Activated B cell treated with CpG ODN at 0.5 μM for 24 hours (primary cell): ENCODE results near the gene CNTN6. TPM values are rescaled to one million over a fixed set of nuclear protein-coding genes. Genes with fewer than 3 reads are reported as not detected.

Source experiments
- ATAC-seq: fragments of 200-7000 bp; cut with Tn5 transposase; one replicate; pipeline ENCODE4 v1.10.0; 2021; ENCODE audit warnings: low read depth, mild to moderate bottlenecking, moderate library complexity
- CTCF ChIA-PET: fragments of 350-600 bp; sonication (Branson Sonifier 250); formaldehyde crosslinking; loops from one replicate; lab custom pipeline; 2021; ENCODE audit warnings: antibody characterized with exemption; lab: Charles Lee
- POLR2A ChIA-PET: fragments of 350-600 bp; sonication (Branson Sonifier 250); formaldehyde crosslinking; loops from one replicate; lab custom pipeline; 2021; ENCODE audit warnings: antibody characterized with exemption; lab: Charles Lee
- DNase-seq: peaks from one replicate; pipeline ENCODE4 v3.0.0; 2022
- H3K27ac Mint-ChIP-seq: one replicate; pipeline ENCODE4 v1.8.0; 2020; ENCODE audit warnings: mixed read lengths
- H3K27me3 Mint-ChIP-seq: one replicate; pipeline ENCODE4 v1.8.0; 2021; ENCODE audit warnings: mixed read lengths
- H3K36me3 Mint-ChIP-seq: one replicate; pipeline ENCODE4 v1.8.0; 2021; ENCODE audit warnings: low read depth, mixed read lengths
- H3K4me1 Mint-ChIP-seq: one replicate; pipeline ENCODE4 v1.8.0; 2021; ENCODE audit warnings: mixed read lengths
- H3K4me3 Mint-ChIP-seq: one replicate; pipeline ENCODE4 v1.8.0; 2020; ENCODE audit warnings: mild to moderate bottlenecking, mixed read lengths
- H3K9me3 Mint-ChIP-seq: one replicate; pipeline ENCODE4 v1.8.0; 2020; ENCODE audit warnings: mixed read lengths
- CTCF ChIP-seq: fragments of 200-600 bp; IDR thresholded peaks from one replicate; pipeline ENCODE4 v1.8.0; 2022; ENCODE audit warnings: antibody characterized with exemption, mild to moderate bottlenecking
- intact Hi-C: fragments of 100-400 bp; cut with micrococcal nuclease; formaldehyde crosslinking; loops from one replicate; pipeline ENCODE4 v1.15.1; 2024
- total RNA-seq: library from RNA; stranded (reverse); gene quantifications from 2 replicates; pipeline ENCODE4 v1.2.3, GENCODE V29; 2022

Gene CNTN6
- total RNA-seq, 1 donor from 2014 or later: not detected

- no peak for TF ChIP-seq CTCF
- no peaks in the 10 kb centered on the region for H3K9me3 Mint-ChIP-seq
- no peak overlapping the region for H3K4me3 Mint-ChIP-seq
- no peaks in the 10 kb centered on the region for H3K27me3 Mint-ChIP-seq
- H3K4me1 Mint-ChIP-seq: no peaks in the 10 kb centered on the region
- CTCF ChIA-PET: no interaction called here
- ATAC-seq: no peak
- POLR2A ChIA-PET: no interaction called here
- intact Hi-C loops: no loop called here
- DNase-seq: no peak
- no peaks in the 10 kb centered on the region for H3K36me3 Mint-ChIP-seq
- H3K27ac Mint-ChIP-seq: no peak overlapping the region
These were observed 330.8 kb downstream of the CNTN6 start for GRCh38 chr3:1423566-1424089.

DNA sequence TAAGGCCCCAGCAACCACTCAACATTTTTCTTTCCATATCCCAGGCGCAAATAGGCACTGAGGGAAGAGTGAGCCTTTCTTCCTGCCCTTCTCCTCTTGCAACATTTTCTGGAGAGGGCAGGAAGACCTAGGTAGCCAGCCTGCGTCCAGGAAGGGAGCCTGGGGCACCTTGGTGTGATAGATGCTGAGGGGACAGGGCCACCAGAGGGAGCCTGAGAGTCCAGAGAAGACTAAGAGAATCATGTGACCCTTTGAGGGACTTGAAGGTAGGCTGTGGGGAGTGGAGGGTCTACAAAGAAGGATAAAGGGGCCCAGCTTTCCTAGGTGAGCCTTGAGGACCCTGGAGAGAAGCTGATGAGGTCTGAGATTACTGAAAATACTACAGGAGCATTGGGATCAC lies 346.6 kb downstream of the CNTN6 start:
- DNase-seq (no peak), ATAC-seq (no peak)
- no peaks in the 10 kb centered on the region for H3K27me3 Mint-ChIP-seq
- H3K36me3 Mint-ChIP-seq: no peaks in the 10 kb centered on the region
- H3K4me1 Mint-ChIP-seq: peaks cover 17% of the 10 kb centered on the region
- ChIA-PET POLR2A (no interaction called here), CTCF (no interaction called here)
- no peak for TF ChIP-seq CTCF
- H3K27ac Mint-ChIP-seq: no peak overlapping the region
- intact Hi-C loops: no loop called here
- no peak overlapping the region for H3K4me3 Mint-ChIP-seq
- H3K9me3 Mint-ChIP-seq: no peaks in the 10 kb centered on the region

- intact Hi-C loops: loop anchor here (1.0 kb wide), 1 partner anchor 61 kb away; no protein-coding TSS in a partner anchor
- ATAC-seq (peak; percentile 76), DNase-seq (no peak)
- ChIA-PET CTCF (no interaction called here), POLR2A (interaction anchor here (1.0 kb wide), 1 partner anchor 61 kb away, joined by 3 read pairs; no protein-coding TSS in a partner anchor)
- Mint-ChIP-seq H3K36me3 (no peaks in the 10 kb centered on the region), H3K27me3 (no peaks in the 10 kb centered on the region), H3K27ac (peak overlapping the region; percentile 46), H3K9me3 (no peaks in the 10 kb centered on the region), H3K4me3 (no peak overlapping the region), H3K4me1 (peaks cover 17% of the 10 kb centered on the region)
- TF ChIP-seq CTCF: no peak
These were observed 349.4 kb downstream of the CNTN6 start for GRCh38 chr3:1442271-1442670.

DNA sequence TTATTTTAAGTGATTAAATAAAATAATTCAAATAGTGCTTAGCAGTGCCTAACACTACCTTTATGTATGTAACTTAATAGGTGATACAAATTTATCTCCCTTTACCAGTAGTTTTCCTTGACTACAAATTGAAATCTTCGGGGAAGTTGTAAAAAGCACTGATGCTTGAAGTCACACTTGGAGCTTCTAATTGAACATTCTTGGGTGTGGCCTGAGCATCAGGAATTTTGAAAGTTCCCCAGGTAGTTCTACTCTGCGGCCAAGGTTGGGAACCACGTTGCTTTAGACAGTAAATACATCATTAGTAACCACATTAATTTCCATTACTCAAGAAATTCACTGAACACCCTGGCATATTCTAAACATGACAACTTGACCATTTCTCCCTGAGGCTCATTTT lies 351.4 kb downstream of the CNTN6 start:
- Mint-ChIP-seq H3K27ac (no peak overlapping the region), H3K4me3 (no peak overlapping the region), H3K27me3 (no peaks in the 10 kb centered on the region), H3K9me3 (no peaks in the 10 kb centered on the region), H3K36me3 (no peaks in the 10 kb centered on the region), H3K4me1 (peaks cover 17% of the 10 kb centered on the region)
- no peak for DNase-seq
- no peak for TF ChIP-seq CTCF
- POLR2A ChIA-PET: no interaction called here
- CTCF ChIA-PET: no interaction called here
- intact Hi-C loops: no loop called here
- ATAC-seq: no peak

DNA sequence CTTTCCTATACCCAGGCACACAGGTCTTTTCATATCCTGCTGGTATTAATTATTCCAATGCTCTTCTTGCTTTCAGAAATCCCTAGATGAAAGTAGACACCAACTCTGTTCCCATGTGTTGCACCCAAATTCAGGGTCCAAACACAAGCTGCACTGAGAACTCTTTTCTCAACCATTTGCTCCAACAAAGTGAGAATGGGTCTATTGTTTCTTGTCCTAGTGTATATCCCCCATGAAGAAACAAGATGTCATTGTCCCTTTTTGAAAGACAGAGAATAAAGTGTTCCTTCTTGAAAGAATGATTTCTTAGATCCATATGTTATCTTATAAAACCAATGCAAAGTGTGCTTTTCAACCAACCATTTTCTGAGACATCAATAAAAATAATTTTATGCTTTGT lies 353.7 kb downstream of the CNTN6 start:
- ATAC-seq (no peak), DNase-seq (no peak)
- H3K4me1 Mint-ChIP-seq: peaks cover 17% of the 10 kb centered on the region
- ChIA-PET POLR2A (no interaction called here), CTCF (no interaction called here)
- H3K36me3 Mint-ChIP-seq: no peaks in the 10 kb centered on the region
- H3K4me3 Mint-ChIP-seq: no peak overlapping the region
- H3K9me3 Mint-ChIP-seq: no peaks in the 10 kb centered on the region
- TF ChIP-seq CTCF: no peak
- intact Hi-C loops: no loop called here
- H3K27me3 Mint-ChIP-seq: no peaks in the 10 kb centered on the region
- H3K27ac Mint-ChIP-seq: no peak overlapping the region
